CD14-positive monocyte (primary cell): ENCODE measurements around the gene RIT2. TPM values are rescaled to one million over a fixed set of nuclear protein-coding genes. Genes with fewer than 3 reads are reported as not detected.

ENCODE experiments used
- DNase-seq, 3 donors: peaks; one replicate each; pipeline ENCODE4 v3.0.0-alpha.2; 2011 to 2022
- H2AFZ ChIP-seq: 2 replicates; pipeline ENCODE4 v1.6.0; 2012; ENCODE audit warnings: mild to moderate bottlenecking, low read depth, low read length, inconsistent platforms; ENCODE audit not compliant: insufficient read depth, poor library complexity, severe bottlenecking
- H3K27ac ChIP-seq, 2 donors: 1 replicate in 1 of 2; 2 replicates in 1 of 2; pipeline ENCODE4 v1.5.1; 2012 to 2013; ENCODE audit warnings: low read length in 2 of 2, control low read depth in 1 of 2, inconsistent platforms in 1 of 2, low read depth in 1 of 2, mild to moderate bottlenecking in 1 of 2
- H3K27me3 ChIP-seq, 2 donors: one replicate each; pipeline versions ENCODE4 v1.6.0 to v1.6.1; 2011 to 2013; ENCODE audit warnings: low read length in 2 of 2; ENCODE audit not compliant: control insufficient read depth in 2 of 2, insufficient read depth in 2 of 2
- H3K36me3 ChIP-seq, 2 donors: replicated peaks in 1 of 2; 1 replicate in 1 of 2; 2 replicates in 1 of 2; pipeline versions ENCODE4 v1.5.1 to v1.6.1; 2012 to 2013; ENCODE audit warnings: low read length in 2 of 2, control low read depth in 1 of 2, inconsistent platforms in 1 of 2, mild to moderate bottlenecking in 1 of 2; ENCODE audit not compliant: insufficient read depth in 2 of 2, control insufficient read depth in 1 of 2
- H3K4me1 ChIP-seq, 2 donors: 1 replicate in 1 of 2; 2 replicates in 1 of 2; pipeline versions ENCODE4 v1.5.1 to v1.6.1; 2012 to 2013; ENCODE audit warnings: low read length in 2 of 2, control low read depth in 1 of 2, inconsistent platforms in 1 of 2, mild to moderate bottlenecking in 1 of 2, moderate library complexity in 1 of 2; ENCODE audit not compliant: insufficient read depth in 2 of 2, control insufficient read depth in 1 of 2
- H3K4me2 ChIP-seq: replicated peaks from 2 replicates; pipeline ENCODE3; 2012; ENCODE audit warnings: low read length, moderate library complexity, mild to moderate bottlenecking; ENCODE audit not compliant: poor library complexity, severe bottlenecking; ENCODE audit errors: extremely low read depth
- H3K4me3 ChIP-seq, 3 experiments: fragments of 200-600 bp in 1 of 3; sonication (generic) in 1 of 3; replicated peaks in 1 of 3; 1 replicate in 2 of 3; 2 replicates in 1 of 3; pipeline ENCODE4 v1.5.1; 2011 to 2013; ENCODE audit warnings: low read length in 3 of 3, mild to moderate bottlenecking in 3 of 3, control low read depth in 2 of 3, low read depth in 2 of 3, inconsistent platforms in 1 of 3, moderate library complexity in 1 of 3
- H3K79me2 ChIP-seq: 2 replicates; pipeline ENCODE4 v1.6.0; 2012; ENCODE audit warnings: mild to moderate bottlenecking, control low read depth, inconsistent platforms, low read length, moderate library complexity; ENCODE audit not compliant: insufficient read depth
- H3K9ac ChIP-seq: 2 replicates; pipeline ENCODE4 v1.6.0; 2017; ENCODE audit warnings: low read length, mild to moderate bottlenecking; ENCODE audit not compliant: insufficient read depth, poor library complexity, severe bottlenecking
- H3K9me3 ChIP-seq, 2 donors: replicated peaks in 1 of 2; 1 replicate in 1 of 2; 2 replicates in 1 of 2; pipeline versions ENCODE4 v1.5.1 to v1.6.1; 2012 to 2013; ENCODE audit warnings: low read length in 2 of 2, control low read depth in 1 of 2; ENCODE audit not compliant: control insufficient read depth in 1 of 2, insufficient read depth in 1 of 2
- H4K20me1 ChIP-seq: 2 replicates; pipeline ENCODE4 v1.6.0; 2012; ENCODE audit warnings: mild to moderate bottlenecking, low read length, control low read depth, moderate library complexity; ENCODE audit not compliant: insufficient read depth
- H3K27ac Mint-ChIP-seq, 7 donors: one replicate each; pipeline ENCODE4 v1.8.0; 2020; ENCODE audit warnings: mild to moderate bottlenecking in 7 of 7, mixed read lengths in 7 of 7, moderate library complexity in 6 of 7, inconsistent platforms in 2 of 7
- H3K27me3 Mint-ChIP-seq, 3 donors: one replicate each; pipeline ENCODE4 v1.8.0; 2021 to 2022; ENCODE audit warnings: low read depth in 3 of 3, mild to moderate bottlenecking in 3 of 3, mixed read lengths in 3 of 3, moderate library complexity in 3 of 3, inconsistent platforms in 1 of 3
- H3K36me3 Mint-ChIP-seq, 2 donors: one replicate each; pipeline ENCODE4 v1.8.0; 2020; ENCODE audit warnings: mixed read lengths in 2 of 2, inconsistent platforms in 1 of 2, mild to moderate bottlenecking in 1 of 2
- H3K4me1 Mint-ChIP-seq: one replicate; pipeline ENCODE4 v1.8.0; 2020; ENCODE audit warnings: mild to moderate bottlenecking, mixed read lengths
- H3K4me3 Mint-ChIP-seq, 2 donors: one replicate each; pipeline ENCODE4 v1.8.0; 2020; ENCODE audit warnings: mild to moderate bottlenecking in 2 of 2, mixed read lengths in 2 of 2, moderate library complexity in 1 of 2
- H3K9me3 Mint-ChIP-seq, 7 donors: one replicate each; pipeline ENCODE4 v1.8.0; 2020 to 2022; ENCODE audit warnings: mixed read lengths in 7 of 7, mild to moderate bottlenecking in 6 of 7, moderate library complexity in 6 of 7, inconsistent platforms in 2 of 7
- CTCF ChIP-seq: fragments of 200-600 bp; IDR thresholded peaks from one replicate; pipeline ENCODE4 v1.8.0; 2022; ENCODE audit warnings: antibody characterized with exemption, mild to moderate bottlenecking
- WGBS: methylation state at CpG from one replicate; pipeline ENCODE4 v1.1.5; 2013; ENCODE audit warnings: missing lambda C conversion rate; ENCODE audit not compliant: insufficient coverage; 5-methylcytosine and 5-hydroxymethylcytosine counted together
- intact Hi-C, 2 donors: fragments of 100-400 bp; cut with micrococcal nuclease; formaldehyde crosslinking; loops; one replicate each; pipeline versions ENCODE4 v1.15.0 to v1.15.1; 2023
- polyA plus RNA-seq, 3 donors: library from polyadenylated mRNA; depleted of rRNA in 1 of 3; unstranded in 2 of 3; stranded (reverse) in 1 of 3; fragments of 300-500 nt in 2 of 3; fragments of >200 nt in 1 of 3; fragmentation: Illumina TruSeq in 2 of 3; gene quantifications; 1 replicate in 2 of 3; 2 replicates in 1 of 3; pipeline ENCODE4 v1.2.3, GENCODE V29; 2012 to 2021

RIT2 gene
- polyA plus RNA-seq, 3 donors, result not detected

- Mint-ChIP-seq H3K36me3 (no peaks in the 10 kb centered on the region), H3K4me3 (no peak overlapping the region), H3K27ac (no peak overlapping the region), H3K9me3 (peaks cover 0 to 4% (median 0%) of the 10 kb centered on the region in 7 donors), H3K4me1 (no peaks in the 10 kb centered on the region), H3K27me3 (peaks cover 0 to 5% (median 0%) of the 10 kb centered on the region in 3 donors)
- Histone ChIP-seq H3K4me1 (no peaks in the 10 kb centered on the region), H3K4me3 (no peak overlapping the region), H3K4me2 (no peak overlapping the region), H2AFZ (no peak overlapping the region), H3K9me3 (no peaks in the 10 kb centered on the region), H3K27me3 (no peaks in the 10 kb centered on the region), H3K79me2 (no peaks in the 10 kb centered on the region), H4K20me1 (no peaks in the 10 kb centered on the region), H3K27ac (no peak overlapping the region), H3K36me3 (no peaks in the 10 kb centered on the region), H3K9ac (no peak overlapping the region)
- WGBS, result no CpG with 5 or more reads among the region's 1 CpG
- DNase-seq, result no peak
- TF ChIP-seq CTCF, result no peak
- intact Hi-C loops, result no loop called here
These were observed 45.0 kb upstream of the RIT2 start for GRCh38 chr18:43160509-43160908.

GRCh38 chr18:43159926-43160325 is 44.4 kb upstream of the RIT2 start:
- Histone ChIP-seq H3K27me3 (no peaks in the 10 kb centered on the region), H3K27ac (no peak overlapping the region), H3K9ac (no peak overlapping the region), H2AFZ (no peak overlapping the region), H3K4me2 (no peak overlapping the region), H4K20me1 (no peaks in the 10 kb centered on the region), H3K4me3 (no peak overlapping the region), H3K9me3 (no peaks in the 10 kb centered on the region), H3K4me1 (no peaks in the 10 kb centered on the region), H3K79me2 (no peaks in the 10 kb centered on the region), H3K36me3 (no peaks in the 10 kb centered on the region)
- Mint-ChIP-seq H3K9me3 (peaks cover 0 to 4% (median 2%) of the 10 kb centered on the region in 7 donors), H3K27ac (no peak overlapping the region), H3K4me1 (no peaks in the 10 kb centered on the region), H3K4me3 (no peak overlapping the region), H3K36me3 (no peaks in the 10 kb centered on the region), H3K27me3 (peaks cover 0 to 5% (median 0%) of the 10 kb centered on the region in 3 donors)
- no peak for DNase-seq
- intact Hi-C loops, result no loop called here
- TF ChIP-seq CTCF, result no peak
